ENCODE results near the gene MAL.

MAL gene

GRCh38 chr2:95018861-95019550 is 6.5 kb upstream of the MAL start:
- no peak overlapping the region for H3K4me3 ChIP-seq (replicated peaks; ENCODE audit: low read depth, low read length)
- no peak for DNase-seq (ENCODE audit: extremely low read depth, low read depth)
- TF ChIP-seq CTCF (IDR thresholded peaks at IDR 0.05; ENCODE audit: low read depth, low read length, missing control alignments), result no peak

- no peak for DNase-seq (ENCODE audit: extremely low read depth, low read depth)
- TF ChIP-seq CTCF (IDR thresholded peaks at IDR 0.05; ENCODE audit: low read depth, low read length, missing control alignments), result no peak
- no peak overlapping the region for H3K4me3 ChIP-seq (replicated peaks; ENCODE audit: low read depth, low read length)
Observed at GRCh38 chr2:95019572-95019971, 5.9 kb upstream of the MAL start.

GRCh38 chr2:95020275-95021022 is 5.1 kb upstream of the MAL start:
- no peak for DNase-seq (ENCODE audit: extremely low read depth, low read depth)
- TF ChIP-seq CTCF (IDR thresholded peaks at IDR 0.05; ENCODE audit: low read depth, low read length, missing control alignments), result no peak
- no peak overlapping the region for H3K4me3 ChIP-seq (replicated peaks; ENCODE audit: low read depth, low read length)

- DNase-seq (ENCODE audit: extremely low read depth, low read depth), result no peak
- H3K4me3 ChIP-seq (replicated peaks; ENCODE audit: low read depth, low read length), result no peak overlapping the region
Observed at GRCh38 chr2:95021023-95021416, 4.5 kb upstream of the MAL start.

GRCh38 chr2:95021847-95022246 is 3.7 kb upstream of the MAL start:
- H3K4me3 ChIP-seq (replicated peaks; ENCODE audit: low read depth, low read length), result no peak overlapping the region
- no peak for DNase-seq (ENCODE audit: extremely low read depth, low read depth)
- no peak for TF ChIP-seq CTCF (IDR thresholded peaks at IDR 0.05; ENCODE audit: low read depth, low read length, missing control alignments)

More at GRCh38 chr2:95021023-95021416, 4.5 kb upstream of the MAL start:
- TF ChIP-seq CTCF (IDR thresholded peaks at IDR 0.05; ENCODE audit: low read depth, low read length, missing control alignments), result no peak

GRCh38 chr2:95022309-95023221 is 2.9 kb upstream of the MAL start:
- no peak overlapping the region for H3K4me3 ChIP-seq (replicated peaks; ENCODE audit: low read depth, low read length)
- peak; percentile 88 for TF ChIP-seq CTCF (IDR thresholded peaks at IDR 0.05; ENCODE audit: low read depth, low read length, missing control alignments)
- peak; percentile 25 for DNase-seq (ENCODE audit: extremely low read depth, low read depth)
